ENCODE data around the gene MELK. TPM values are rescaled to one million over a fixed set of nuclear protein-coding genes. Genes with fewer than 3 reads are reported as not detected.

MELK gene
- total RNA-seq, 1 experiment from 2014 or later: 63.2 TPM

GRCh38 chr9:36713515-36714490, 141.1 kb downstream of the MELK start:
- H3K79me2 ChIP-seq (ENCODE audit: insufficient read depth, low read length): no peaks in the 10 kb centered on the region
- DNase-seq (ENCODE audit: low read depth, low spot score) (no peak), ATAC-seq (no peak)
- no peak overlapping the region for H3K4me2 ChIP-seq (ENCODE audit: low read length)
- H3K36me3 ChIP-seq (ENCODE audit: control insufficient read depth in 1 of 2, insufficient read depth in 2 of 2, low read length in 2 of 2): no peaks in the 10 kb centered on the region
- ChIA-PET POLR2A (no interaction called here), RAD21 (ENCODE audit: low non-redundant PET in 1 of 2, low total read pairs in 2 of 2, uncharacterized antibody in 2 of 2, unreplicated experiment in 2 of 2) (no interaction called here), CTCF (no interaction called here)
- no peak overlapping the region for H3K4me3 ChIP-seq (replicated peaks in 1 of 2; ENCODE audit: low read depth in 1 of 2, low read length in 2 of 2)
- H3K9ac ChIP-seq (ENCODE audit: low read length): no peak overlapping the region
- H3K9me3 ChIP-seq (ENCODE audit: control insufficient read depth in 1 of 2, insufficient read depth in 1 of 2, low read depth in 1 of 2, low read length in 2 of 2): no peaks in the 10 kb centered on the region
- no peaks in the 10 kb centered on the region for H3K9me2 ChIP-seq (ENCODE audit: insufficient read depth)
- TF ChIP-seq CTCF (IDR thresholded peaks at IDR 0.05 in 2 of 3, conservative IDR thresholded peaks at IDR 0.05 in 1 of 3; ENCODE audit: borderline replicate concordance in 1 of 3, insufficient read depth in 1 of 3, low read depth in 2 of 3, low read length in 2 of 3) (no peak), ELF1 (IDR thresholded peaks at IDR 0.05; ENCODE audit: borderline replicate concordance, low read depth) (no peak), RAD21 (IDR thresholded peaks at IDR 0.05; ENCODE audit: low read depth) (no peak), EZH2phosphoT487 (IDR thresholded peaks at IDR 0.05; ENCODE audit: borderline replicate concordance) (no peak), POLR2A (IDR thresholded peaks at IDR 0.05; ENCODE audit: borderline replicate concordance, extremely low read depth, insufficient read depth, insufficient read length) (no peak), MAX (IDR thresholded peaks at IDR 0.05) (no peak), JUND (IDR thresholded peaks at IDR 0.05) (no peak), SRF (IDR thresholded peaks at IDR 0.05; ENCODE audit: low read depth) (no peak), SIN3A (IDR thresholded peaks at IDR 0.05; ENCODE audit: low read depth) (no peak), SP1 (IDR thresholded peaks at IDR 0.05; ENCODE audit: low read depth) (no peak), ATF3 (IDR thresholded peaks at IDR 0.05) (no peak), FOSL1 (IDR thresholded peaks at IDR 0.05; ENCODE audit: low read depth) (no peak), EZH2 (IDR thresholded peaks at IDR 0.05) (no peak), REST (IDR thresholded peaks at IDR 0.05; ENCODE audit: low read depth) (no peak), YY1 (IDR thresholded peaks at IDR 0.05; ENCODE audit: extremely low read depth, insufficient replicate concordance, low read depth, low read length) (no peak), CBX3 (IDR thresholded peaks at IDR 0.05; ENCODE audit: low read depth) (no peak), ZNF274 (IDR thresholded peaks at IDR 0.05; ENCODE audit: low read depth, low read length) (no peak), ZBTB33 (IDR thresholded peaks at IDR 0.05; ENCODE audit: extremely low read depth, insufficient replicate concordance, low read length) (no peak)
- H2AFZ ChIP-seq (ENCODE audit: low read depth, low read length, poor library complexity, severe bottlenecking): no peak overlapping the region
- H3K4me1 ChIP-seq (ENCODE audit: control insufficient read depth in 1 of 2, insufficient read depth in 2 of 2, low read length in 2 of 2): no peaks in the 10 kb centered on the region
- no TSS peak for BruUV-seq (replicated peaks)
- no peaks in the 10 kb centered on the region for H4K20me1 ChIP-seq (ENCODE audit: insufficient read depth)
- intact Hi-C loops (cut with micrococcal nuclease): no loop called here
- 0 out of 2 replicates have a peak, but pooled peaks cover 4% of the 10 kb centered on the region for H3K27me3 ChIP-seq (ENCODE audit: insufficient read depth, low read length)
- H3K27ac ChIP-seq (ENCODE audit: low read depth, low read length): no peak overlapping the region
